Activated CD8-positive, alpha-beta memory T cell treated with anti-CD3 and anti-CD28 coated beads for 1 hour (primary cell): ENCODE results near the gene CDH5.

Source experiments
- DNase-seq, 2 donors: peaks; one replicate each; pipeline ENCODE4 v3.0.0-alpha.2; 2020; ENCODE audit warnings: low read depth in 1 of 2; ENCODE audit errors: extremely low read depth in 1 of 2

Gene CDH5

GRCh38 chr16:66354034-66354909, 12.2 kb upstream of the CDH5 start:
- no peak for DNase-seq

DNA sequence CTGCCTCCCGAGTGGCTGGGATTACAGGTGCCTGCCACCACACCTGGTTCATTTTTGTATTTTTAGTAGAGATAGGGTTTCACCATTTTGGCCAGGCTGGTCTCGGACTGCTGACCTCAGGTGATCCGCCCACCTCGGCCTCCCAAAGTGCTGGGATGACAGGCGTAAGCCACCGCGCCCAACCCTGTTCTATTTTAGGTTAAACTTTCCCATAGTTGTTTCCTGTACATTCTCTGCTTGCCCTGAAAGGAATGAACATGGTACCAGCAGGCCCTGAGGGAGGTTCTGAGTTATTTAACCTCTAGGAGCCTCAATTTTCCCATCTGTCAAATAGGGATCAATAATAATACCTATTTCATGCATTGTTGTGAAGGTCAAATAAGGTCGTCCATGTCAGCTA, 11.0 kb upstream of the CDH5 start:
- DNase-seq = no peak

DNA sequence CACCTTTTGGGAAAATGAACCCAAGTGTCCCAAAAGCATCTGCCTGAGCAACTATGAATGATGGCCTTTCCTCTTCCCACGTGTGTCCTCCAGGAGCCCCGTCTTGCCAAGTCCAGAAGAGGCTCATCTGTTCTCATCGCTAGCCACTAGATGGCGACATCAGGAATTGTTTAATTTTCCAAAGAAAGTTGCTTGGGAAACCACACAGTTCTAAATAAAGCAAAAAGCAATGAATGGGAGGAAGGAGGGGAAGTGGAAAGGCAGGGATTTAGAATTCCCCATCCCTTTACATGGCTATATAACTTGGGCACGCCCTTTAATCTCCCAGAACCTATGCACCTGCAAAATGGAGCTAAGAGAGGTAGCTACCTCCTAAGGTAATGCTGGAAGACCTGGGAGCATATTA, 9.0 kb upstream of the CDH5 start:
- DNase-seq = no peak

DNA sequence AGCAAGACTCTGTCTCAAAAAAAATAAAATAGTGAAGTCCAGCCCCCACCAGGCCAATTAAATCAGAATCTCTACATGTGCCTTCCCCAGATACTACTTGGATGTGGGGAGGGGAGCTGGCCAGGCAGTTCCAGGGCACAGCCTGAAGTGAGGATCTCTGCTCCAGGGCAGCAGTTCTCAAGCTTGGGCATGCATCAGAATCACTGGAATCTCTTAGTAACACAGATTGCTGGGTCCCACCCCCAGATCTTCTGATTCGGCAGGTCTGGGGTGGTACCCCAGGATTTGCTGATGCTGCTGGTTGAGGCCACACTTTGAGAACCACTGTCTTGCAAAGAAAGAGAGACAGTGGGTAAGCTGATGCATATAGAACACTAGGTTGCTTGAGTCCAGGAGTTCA, 8.3 kb upstream of the CDH5 start:
- DNase-seq = no peak

- no peak for DNase-seq
Measured at GRCh38 chr16:66359012-66359411, 7.5 kb upstream of the CDH5 start.

DNA sequence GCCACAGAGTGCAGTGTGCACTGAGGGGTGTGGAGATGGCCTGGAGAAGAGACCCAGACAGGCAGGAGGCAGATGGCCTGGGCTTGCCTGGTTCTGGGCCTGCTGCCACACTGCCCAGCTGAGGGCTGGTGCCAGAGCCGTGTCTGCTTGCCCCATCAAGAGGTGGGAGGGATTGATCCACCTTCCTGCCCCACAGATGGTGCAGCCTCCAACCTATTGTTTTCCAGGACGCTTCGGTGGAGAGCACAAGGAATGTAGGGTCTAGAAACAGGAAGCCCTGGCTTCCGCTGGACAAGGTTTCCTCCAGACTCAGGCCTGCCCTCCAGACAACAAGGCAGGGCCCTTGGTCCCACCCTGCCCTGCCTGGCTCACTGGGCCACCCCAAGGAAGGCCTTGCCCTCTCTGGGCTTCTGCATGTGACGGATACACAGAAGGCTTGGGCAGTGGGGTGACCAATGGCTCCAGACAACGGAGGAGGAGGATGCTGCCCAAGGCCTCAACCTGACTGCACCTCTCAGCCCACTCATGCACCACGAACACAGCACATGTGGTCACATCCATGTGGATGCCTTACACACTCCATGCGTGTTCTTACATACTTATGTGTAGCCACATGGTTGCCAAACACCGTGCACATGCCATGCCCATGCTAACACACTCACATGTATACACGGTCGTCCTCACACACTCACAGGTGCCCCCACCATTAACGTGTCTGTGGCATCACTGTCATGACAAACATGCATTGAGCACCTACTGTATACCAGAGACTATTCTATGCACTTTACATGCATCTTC, 6.5 kb upstream of the CDH5 start:
- no peak for DNase-seq

GRCh38 chr16:66360624-66361324, 5.7 kb upstream of the CDH5 start:
- no peak for DNase-seq

GRCh38 chr16:66361604-66362135, 4.8 kb upstream of the CDH5 start:
- DNase-seq = no peak

- no peak for DNase-seq
Measured at GRCh38 chr16:66363211-66363777, 3.2 kb upstream of the CDH5 start.

DNA sequence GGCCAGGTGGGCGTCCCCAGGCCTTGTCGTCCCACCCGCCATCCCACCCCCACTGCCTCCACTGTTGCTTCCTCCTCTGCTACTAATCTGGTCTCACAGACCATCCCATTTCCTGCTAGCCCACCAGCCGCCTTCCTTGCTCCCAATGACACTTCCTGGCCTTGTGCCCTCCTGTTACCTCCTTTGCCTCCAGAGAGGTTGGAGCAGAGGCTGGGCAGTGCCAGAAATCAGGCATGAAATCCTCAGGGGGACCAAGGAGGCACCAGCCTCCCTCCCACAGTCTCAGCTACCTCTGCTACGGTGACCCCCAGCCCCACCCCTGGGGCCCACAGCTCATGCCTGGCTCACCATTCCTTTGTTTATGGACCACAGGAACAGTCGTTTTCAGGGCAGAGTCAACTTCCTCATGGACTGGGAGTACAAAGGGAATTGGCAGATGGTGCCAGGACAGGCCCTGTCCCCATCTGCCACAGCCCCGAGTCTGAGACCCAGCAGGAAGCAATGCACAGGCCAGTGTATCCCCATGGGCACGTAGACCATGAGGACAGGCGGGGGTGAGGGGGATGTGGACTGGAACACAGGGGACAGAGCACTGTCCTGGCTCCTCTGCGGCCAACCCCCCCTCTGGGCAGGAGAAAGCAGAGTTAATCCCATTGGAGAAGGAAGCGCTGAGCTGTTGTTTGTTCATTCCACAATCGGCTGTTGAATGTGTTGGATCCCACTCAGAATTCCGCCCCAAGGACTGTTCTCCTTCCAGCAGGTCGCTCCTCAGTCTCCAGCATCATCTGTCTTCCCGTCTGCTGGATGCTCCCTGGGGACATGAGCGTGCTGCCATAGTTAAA, 2.2 kb upstream of the CDH5 start:
- no peak for DNase-seq

DNA sequence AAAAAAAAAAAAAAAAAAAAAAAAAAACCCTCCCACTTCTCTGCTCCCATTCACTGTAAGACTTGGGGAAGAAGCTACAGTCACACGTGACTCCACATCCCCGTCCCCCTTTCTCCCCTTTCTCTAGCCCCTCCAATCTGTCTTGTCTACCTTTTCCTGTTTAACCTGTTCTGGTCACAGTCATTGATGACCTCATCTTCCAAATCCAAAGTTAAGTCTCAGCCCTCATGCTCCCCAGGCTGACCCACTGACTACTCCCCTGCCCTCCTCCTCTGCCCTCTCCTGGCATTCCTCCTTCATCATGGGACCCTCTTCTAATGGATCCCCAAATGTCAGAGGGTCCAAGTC, 1.6 kb upstream of the CDH5 start:
- no peak for DNase-seq

- DNase-seq = no peak
Measured at GRCh38 chr16:66365651-66366050, 840 bp upstream of the CDH5 start.

GRCh38 chr16:66367968-66368891, 1.7 kb downstream of the CDH5 start:
- DNase-seq = no peak

- no peak for DNase-seq
Measured at GRCh38 chr16:66369055-66369592, 2.6 kb downstream of the CDH5 start.

GRCh38 chr16:66370786-66371684, 4.5 kb downstream of the CDH5 start:
- DNase-seq = no peak

DNA sequence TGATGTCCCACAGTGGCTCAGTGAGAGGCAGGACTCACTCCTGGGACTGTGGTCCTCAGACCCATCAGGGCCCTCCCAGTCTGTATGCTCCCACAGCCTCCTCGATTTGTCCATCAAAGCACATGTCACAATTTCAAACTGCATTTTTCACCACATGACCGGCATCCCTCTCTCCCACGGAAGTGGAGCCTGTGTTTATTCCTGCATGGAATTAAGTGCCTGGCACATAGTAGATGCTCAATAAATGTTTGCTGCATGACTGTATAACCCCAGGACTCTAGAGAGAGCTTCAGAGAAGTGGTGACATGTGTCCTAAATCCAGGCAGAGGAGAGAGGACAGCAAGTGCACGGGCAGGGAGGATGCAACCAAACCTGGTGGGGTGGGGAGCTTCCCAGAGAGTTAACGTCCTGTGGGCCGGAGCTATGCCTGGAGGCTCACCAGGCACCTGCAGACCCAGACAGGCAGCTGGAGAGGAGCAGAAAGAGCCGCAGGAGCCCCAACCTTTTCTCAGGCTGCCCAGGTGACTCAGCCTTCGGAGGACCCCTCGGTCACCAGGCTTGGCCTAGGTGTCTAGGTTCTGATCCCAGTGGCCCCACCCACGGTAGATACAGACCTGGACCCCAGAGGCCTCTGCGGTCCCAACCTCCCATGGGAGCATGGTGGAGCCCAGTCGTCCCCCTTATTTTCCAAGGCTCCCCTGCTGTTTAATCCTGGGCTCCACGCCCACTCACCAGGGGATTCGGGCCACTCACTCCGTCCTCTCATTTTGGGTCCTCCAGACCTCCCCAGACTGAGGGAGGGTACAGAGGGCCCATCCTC, 5.8 kb downstream of the CDH5 start:
- no peak for DNase-seq

- no peak for DNase-seq
Measured at GRCh38 chr16:66372898-66373155, 6.3 kb downstream of the CDH5 start.
